HCT116 (cell line): Measurements from ENCODE around the gene WDR4. TPM values are rescaled to one million over a fixed set of nuclear protein-coding genes. Genes with fewer than 3 reads are reported as not detected.

Experiments used
- ATAC-seq: fragments of 200-7000 bp; cut with Tn5 transposase; 2 replicates; pipeline ENCODE4 v1.9.1; 2020; ENCODE audit warnings: mild to moderate bottlenecking, moderate library complexity
- BruUV-seq: library from RNA; stranded (reverse); fragments of 400-500 nt; replicated peaks from 2 replicates; lab custom pipeline; 2021; lab: Mats Ljungman, UMichigan
- CTCF ChIA-PET: fragments of 300-600 bp; sonication (Branson Sonifier 250); formaldehyde crosslinking; loops from one replicate; lab custom pipeline; 2021; ENCODE audit warnings: antibody characterized with exemption; lab: Charles Lee
- POLR2A ChIA-PET: fragments of 300-600, 350-600 bp; sonication (Branson Sonifier 250); formaldehyde crosslinking; loops from one replicate; lab custom pipeline; 2021; ENCODE audit warnings: antibody characterized with exemption; lab: Charles Lee
- RAD21 ChIA-PET, 2 experiments: fragments of 300-600 bp; sonication (Branson Sonifier 250); formaldehyde crosslinking; loops; one replicate each; lab custom pipeline; 2023; ENCODE audit warnings: low total read pairs in 2 of 2; ENCODE audit not compliant: uncharacterized antibody in 2 of 2, unreplicated experiment in 2 of 2, low non-redundant PET in 1 of 2; lab: Charles Lee
- DNase-seq: peaks from one replicate; pipeline ENCODE4 v3.0.0-alpha.2; 2010; ENCODE audit warnings: low read depth, low spot score
- H2AFZ ChIP-seq: fragments of 200-600 bp; shearing (Covaris generic), sonication (generic); 2 replicates; pipeline ENCODE4 v1.6.1; 2017; ENCODE audit warnings: low read depth, mixed run types, mixed read lengths, antibody characterized with exemption, low read length; ENCODE audit not compliant: poor library complexity, severe bottlenecking
- H3K27ac ChIP-seq: 2 replicates; pipeline ENCODE4 v1.5.1; 2012; ENCODE audit warnings: low read depth, low read length
- H3K27me3 ChIP-seq: fragments of 200-600 bp; sonication (generic); 2 replicates; pipeline ENCODE4 v1.6.1; 2016; ENCODE audit warnings: mixed run types, low read length, mixed read lengths; ENCODE audit not compliant: insufficient read depth
- H3K36me3 ChIP-seq, 2 experiments: fragments of 200-500 bp in 1 of 2; fragments of 200-600 bp in 1 of 2; sonication (Bioruptor generic) in 1 of 2; sonication (generic) in 1 of 2; 2 replicates each; pipeline versions ENCODE4 v1.5.1 to v1.6.1; 2014 to 2016; ENCODE audit warnings: low read length in 2 of 2, inconsistent platforms in 1 of 2, mixed read lengths in 1 of 2, mixed run types in 1 of 2; ENCODE audit not compliant: insufficient read depth in 2 of 2, control insufficient read depth in 1 of 2
- H3K4me1 ChIP-seq, 2 experiments: fragments of 200-600 bp in 1 of 2; sonication (generic) in 1 of 2; 2 replicates each; pipeline versions ENCODE4 v1.5.1 to v1.6.1; 2012 to 2017; ENCODE audit warnings: low read length in 2 of 2, inconsistent platforms in 1 of 2, mild to moderate bottlenecking in 1 of 2, mixed read lengths in 1 of 2, mixed run types in 1 of 2, moderate library complexity in 1 of 2; ENCODE audit not compliant: insufficient read depth in 2 of 2, control insufficient read depth in 1 of 2
- H3K4me2 ChIP-seq: fragments of 200-600 bp; sonication (generic); 2 replicates; pipeline ENCODE4 v1.6.1; 2017; ENCODE audit warnings: mixed run types, low read length, mixed read lengths
- H3K4me3 ChIP-seq, 2 experiments: fragments of 200-600 bp in 1 of 2; sonication (generic) in 1 of 2; replicated peaks in 1 of 2; 2 replicates each; pipeline ENCODE4 v1.5.1; 2011 to 2016; ENCODE audit warnings: low read length in 2 of 2, control low read depth in 1 of 2, low read depth in 1 of 2, mild to moderate bottlenecking in 1 of 2, mixed read lengths in 1 of 2, mixed run types in 1 of 2
- H3K79me2 ChIP-seq: fragments of 200-600 bp; sonication (generic); 2 replicates; pipeline ENCODE4 v1.6.1; 2017; ENCODE audit warnings: mild to moderate bottlenecking, mixed run types, low read length, moderate library complexity, mixed read lengths; ENCODE audit not compliant: insufficient read depth
- H3K9ac ChIP-seq: fragments of 200-600 bp; sonication (generic); 2 replicates; pipeline ENCODE4 v1.6.1; 2016; ENCODE audit warnings: low read length, mixed read lengths
- H3K9me2 ChIP-seq: fragments of 200-600 bp; sonication (generic), shearing (Covaris generic); 2 replicates; pipeline ENCODE4 v1.6.1; 2017; ENCODE audit warnings: mixed run types, mild to moderate bottlenecking, moderate library complexity; ENCODE audit not compliant: insufficient read depth
- H3K9me3 ChIP-seq, 2 experiments: fragments of 200-500 bp in 1 of 2; fragments of 200-600 bp in 1 of 2; sonication (Bioruptor generic) in 1 of 2; sonication (generic) in 1 of 2; 2 replicates each; pipeline ENCODE4 v1.6.1; 2014 to 2017; ENCODE audit warnings: low read length in 2 of 2, mixed read lengths in 2 of 2, inconsistent platforms in 1 of 2, low read depth in 1 of 2, mild to moderate bottlenecking in 1 of 2, mixed run types in 1 of 2, moderate library complexity in 1 of 2; ENCODE audit not compliant: control insufficient read depth in 1 of 2, insufficient read depth in 1 of 2
- H4K20me1 ChIP-seq: fragments of 200-600 bp; sonication (generic), shearing (Covaris generic); 2 replicates; pipeline ENCODE4 v1.6.1; 2017; ENCODE audit warnings: mixed run types, mild to moderate bottlenecking, moderate library complexity; ENCODE audit not compliant: insufficient read depth
- ATF3 ChIP-seq: IDR thresholded peaks from 2 replicates; pipeline ENCODE4 v1.6.1; 2012
- CBX3 ChIP-seq: IDR thresholded peaks from 2 replicates; pipeline ENCODE4 v1.6.1; 2012; ENCODE audit warnings: low read depth
- CEBPB ChIP-seq: IDR thresholded peaks from 2 replicates; pipeline ENCODE4 v1.6.1; 2012; ENCODE audit warnings: low read depth
- CTCF ChIP-seq, 3 experiments: fragments of 200-600 bp in 1 of 3; sonication (generic) in 1 of 3; IDR thresholded peaks in 2 of 3; conservative IDR thresholded peaks in 1 of 3; 2 replicates each; pipeline ENCODE4 v1.5.1; 2012 to 2017; ENCODE audit warnings: low read depth in 2 of 3, low read length in 2 of 3, antibody characterized with exemption in 1 of 3, borderline replicate concordance in 1 of 3, control low read depth in 1 of 3, mild to moderate bottlenecking in 1 of 3, mixed read lengths in 1 of 3, mixed run types in 1 of 3, moderate library complexity in 1 of 3; ENCODE audit not compliant: insufficient read depth in 1 of 3
- EZH2 ChIP-seq: fragments of 200-600 bp; sonication (generic); IDR thresholded peaks from 2 replicates; pipeline ENCODE4 v1.6.1; 2017; ENCODE audit warnings: antibody characterized with exemption, mixed run types
- EZH2phosphoT487 ChIP-seq: fragments of 200-600 bp; IDR thresholded peaks from 2 replicates; pipeline ENCODE4 v1.6.1; 2018; ENCODE audit warnings: antibody characterized with exemption, borderline replicate concordance
- POLR2A ChIP-seq: IDR thresholded peaks from 2 replicates; pipeline ENCODE4 v1.7.0; 2011; ENCODE audit warnings: borderline replicate concordance; ENCODE audit not compliant: insufficient read depth, insufficient read length; ENCODE audit errors: extremely low read depth
- SIN3A ChIP-seq: IDR thresholded peaks from 2 replicates; pipeline ENCODE4 v1.6.1; 2012; ENCODE audit warnings: low read depth
- SP1 ChIP-seq: IDR thresholded peaks from 2 replicates; pipeline ENCODE4 v1.6.1; 2012; ENCODE audit warnings: low read depth
- ZBTB33 ChIP-seq: IDR thresholded peaks from 2 replicates; pipeline ENCODE4 v1.6.1; 2011; ENCODE audit warnings: mild to moderate bottlenecking, low read length, moderate library complexity; ENCODE audit not compliant: insufficient replicate concordance; ENCODE audit errors: extremely low read depth
- ZFX ChIP-seq: fragments of 450-650 bp; IDR thresholded peaks from 2 replicates; pipeline ENCODE4 v1.6.1; 2017
- ZNF274 ChIP-seq: fragments of 200-500 bp; sonication (Bioruptor generic); IDR thresholded peaks from 2 replicates; pipeline ENCODE4 v1.6.1; 2014; ENCODE audit warnings: mild to moderate bottlenecking, low read depth, low read length, inconsistent platforms
- intact Hi-C: fragments of 100-400 bp; cut with micrococcal nuclease; formaldehyde crosslinking; loops from 2 replicates; pipeline ENCODE4 v1.10.0; 2022
- total RNA-seq: library from RNA; stranded (reverse); gene quantifications from one replicate; pipeline ENCODE4 v1.2.1, GENCODE V29; 2021; ENCODE audit not compliant: unreplicated experiment

The WDR4 gene
- total RNA-seq, 1 experiment from 2014 or later: 34.8 TPM

GRCh38 chr21:42858185-42858847 is 21.0 kb downstream of the WDR4 start:
- ChIA-PET RAD21 (no interaction called here), POLR2A (no interaction called here), CTCF (no interaction called here)
- Histone ChIP-seq H3K9me3 (no peaks in the 10 kb centered on the region), H3K27me3 (no peaks in the 10 kb centered on the region), H3K27ac (no peak overlapping the region), H3K36me3 (peaks cover 50 to 73% of the 10 kb centered on the region in 2 experiments), H3K4me1 (no peaks in the 10 kb centered on the region), H3K9ac (no peak overlapping the region), H3K79me2 (peaks cover 99% of the 10 kb centered on the region), H3K4me2 (no peak overlapping the region), H2AFZ (no peak overlapping the region), H4K20me1 (no peaks in the 10 kb centered on the region; the same call in 1 of the 2 replicates), H3K4me3 (no peak overlapping the region), H3K9me2 (no peaks in the 10 kb centered on the region)
- intact Hi-C loops: no loop called here
- DNase-seq: no peak
- no peak for TF ChIP-seq CBX3
- no TSS peak for BruUV-seq
- no peak for ATAC-seq

GRCh38 chr21:42857216-42857615 is 22.1 kb downstream of the WDR4 start:
- ChIA-PET POLR2A (no interaction called here), CTCF (no interaction called here), RAD21 (no interaction called here)
- peaks cover 42 to 68% of the 10 kb centered on the region in 2 experiments for H3K36me3 ChIP-seq
- BruUV-seq: no TSS peak
- H3K4me2 ChIP-seq: no peak overlapping the region
- ATAC-seq: no peak
- no peaks in the 10 kb centered on the region for H3K27me3 ChIP-seq
- no peaks in the 10 kb centered on the region for H3K4me1 ChIP-seq
- no peak overlapping the region for H3K27ac ChIP-seq
- DNase-seq: no peak
- H3K9me2 ChIP-seq: no peaks in the 10 kb centered on the region
- H3K79me2 ChIP-seq: peaks cover 96% of the 10 kb centered on the region
- H2AFZ ChIP-seq: no peak overlapping the region
- no peak overlapping the region for H3K9ac ChIP-seq
- H4K20me1 ChIP-seq: no peaks in the 10 kb centered on the region; the same call in 1 of the 2 replicates
- intact Hi-C loops: no loop called here
- no peak overlapping the region for H3K4me3 ChIP-seq
- H3K9me3 ChIP-seq: no peaks in the 10 kb centered on the region
- TF ChIP-seq CTCF (IDR thresholded peaks at IDR 0.05 in 2 of 3, conservative IDR thresholded peaks at IDR 0.05 in 1 of 3; ENCODE audit: borderline replicate concordance in 1 of 3, insufficient read depth in 1 of 3, low read depth in 2 of 3, low read length in 2 of 3) (no peak), ZFX (no peak), EZH2 (no peak), ZBTB33 (no peak), CEBPB (no peak), SP1 (no peak), ATF3 (no peak), EZH2phosphoT487 (no peak), SIN3A (no peak), POLR2A (no peak), ZNF274 (no peak)
